T-helper 9 cell (primary cell): ENCODE measurements around the gene BNIP5.
"Not testable (repeated sequence)": the region's sequence is repeated elsewhere in the genome, so short reads cannot be mapped to it uniquely, and the experiment has no call there.

Experiments
- DNase-seq: peaks from one replicate; pipeline ENCODE4 v3.0.0-alpha.2; 2020

The BNIP5 gene

DNA sequence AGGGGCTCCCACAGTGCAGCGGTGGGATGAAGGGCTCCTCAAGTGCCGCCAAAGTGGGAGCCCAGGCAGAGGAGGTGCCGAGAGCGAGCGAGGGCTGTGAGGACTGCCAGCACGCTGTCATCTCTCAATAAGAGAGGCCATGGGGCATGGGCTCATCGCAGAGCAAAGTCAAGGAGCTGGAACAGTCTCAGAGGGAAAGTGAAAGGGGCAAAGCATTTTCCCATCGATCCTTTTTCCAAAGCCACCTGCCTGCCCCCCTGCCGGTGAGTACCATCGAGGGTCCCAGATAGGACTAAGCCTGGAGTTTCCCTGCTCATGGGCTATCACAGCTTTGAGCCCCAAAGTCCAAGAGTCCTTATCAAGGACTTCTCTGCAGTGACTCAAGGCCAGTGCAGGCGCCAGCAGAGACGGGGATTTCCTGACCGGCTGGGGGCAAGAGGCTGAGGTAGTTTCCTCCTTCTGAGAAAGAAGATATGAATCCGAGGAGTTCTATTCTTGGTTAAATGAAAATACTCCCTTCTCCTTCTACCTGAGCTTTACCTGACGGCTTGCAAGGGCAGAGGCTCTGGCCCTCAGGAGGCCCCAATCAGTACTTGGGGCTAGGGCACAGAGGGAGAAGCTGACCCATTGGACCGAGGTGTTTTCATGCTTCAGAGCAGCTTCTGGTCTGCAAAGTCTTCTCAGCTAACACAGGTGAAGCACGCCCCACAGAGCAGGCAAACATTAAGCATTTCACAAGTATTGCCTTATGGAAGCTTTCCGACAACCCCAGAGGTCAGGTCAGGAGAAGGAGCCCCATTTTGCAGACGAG is 28.2 kb upstream of the BNIP5 start:
- DNase-seq, result no peak

DNA sequence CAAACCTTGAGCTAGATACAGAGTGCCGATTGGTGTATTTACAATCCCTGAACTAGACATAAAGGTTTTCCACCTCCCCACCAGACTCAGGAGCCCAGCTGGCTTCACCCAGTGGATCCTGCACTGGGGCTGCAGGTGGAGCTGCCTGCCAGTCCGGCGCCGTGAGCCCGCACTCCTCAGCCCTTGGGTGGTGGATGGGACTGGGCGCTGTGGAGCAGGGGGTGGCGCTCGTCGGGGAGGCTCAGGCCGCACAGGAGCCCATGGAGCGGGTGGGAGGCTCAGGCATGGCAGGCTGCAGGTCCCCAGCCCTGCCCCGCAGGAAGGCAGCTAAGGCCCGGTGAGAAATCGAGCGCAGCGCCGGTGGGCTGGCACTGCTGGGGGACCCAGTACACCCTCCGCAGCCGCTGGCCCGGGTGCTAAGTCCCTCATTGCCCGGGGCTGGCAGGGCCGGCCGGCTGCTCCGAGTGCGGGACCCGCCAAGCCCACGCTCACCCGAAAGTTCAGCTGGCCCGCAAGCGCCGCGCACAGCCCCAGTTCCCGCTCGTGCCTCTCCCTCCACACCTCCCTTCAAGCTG is 27.5 kb upstream of the BNIP5 start:
- DNase-seq, result not testable (repeated sequence)

DNA sequence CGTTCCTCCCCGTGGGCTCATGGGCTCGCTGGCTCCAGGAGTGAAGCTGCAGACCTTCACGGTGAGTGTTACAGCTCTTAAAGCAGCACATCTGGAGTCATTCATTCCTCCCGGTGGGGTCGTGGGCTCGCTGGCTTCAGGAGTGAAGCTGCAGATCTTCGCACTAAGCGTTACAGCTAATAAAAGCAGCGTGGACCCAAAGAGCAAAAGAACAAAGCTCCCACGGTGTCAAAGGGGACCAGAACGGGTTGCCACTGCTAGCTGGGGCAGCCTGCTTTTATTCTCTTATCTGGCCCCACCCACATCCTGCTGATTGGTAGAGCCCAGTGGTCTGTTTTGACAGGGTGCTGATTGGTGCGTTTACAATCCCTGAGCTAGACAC is 26.7 kb upstream of the BNIP5 start:
- DNase-seq, result not testable (repeated sequence)

DNA sequence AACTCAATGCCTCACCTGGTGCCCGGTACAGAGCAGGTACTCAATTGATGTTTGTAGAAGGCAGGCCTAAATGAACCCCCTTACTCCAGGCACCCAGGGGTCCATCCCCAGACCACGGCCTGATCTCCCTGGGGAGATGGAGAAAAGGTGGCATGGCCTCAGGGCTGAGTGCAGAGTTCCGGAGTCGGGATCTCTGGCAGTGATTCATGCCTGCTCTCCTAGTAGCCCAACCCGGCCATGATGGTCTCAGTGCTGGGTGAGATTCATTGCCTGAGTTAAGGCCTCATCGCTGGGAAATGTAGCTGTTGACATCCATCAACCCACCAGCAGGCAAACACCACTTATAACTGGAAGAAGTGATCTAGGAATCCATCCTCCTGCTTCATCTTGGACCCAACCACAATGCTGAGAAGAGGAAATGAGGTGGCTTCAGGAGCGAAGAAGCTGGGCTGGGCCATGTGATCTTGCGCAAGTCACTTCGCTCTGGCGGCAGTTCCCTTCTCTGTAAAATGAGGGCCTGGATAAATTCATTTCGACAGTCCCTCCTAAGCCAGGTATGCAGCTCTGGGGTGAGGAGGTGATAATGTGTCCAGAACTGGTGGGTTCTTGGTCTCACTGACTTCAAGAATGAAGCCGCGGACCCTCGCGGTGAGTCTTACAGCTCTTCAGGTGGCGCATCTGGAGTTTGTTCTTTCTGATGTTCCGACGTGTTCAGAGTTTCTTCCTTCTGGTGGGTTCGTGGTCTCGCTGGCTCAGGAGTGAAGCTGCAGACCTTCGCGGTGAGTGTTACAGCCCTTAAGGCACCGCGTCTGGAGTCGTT is 26.1 kb upstream of the BNIP5 start:
- DNase-seq, result no peak

DNA sequence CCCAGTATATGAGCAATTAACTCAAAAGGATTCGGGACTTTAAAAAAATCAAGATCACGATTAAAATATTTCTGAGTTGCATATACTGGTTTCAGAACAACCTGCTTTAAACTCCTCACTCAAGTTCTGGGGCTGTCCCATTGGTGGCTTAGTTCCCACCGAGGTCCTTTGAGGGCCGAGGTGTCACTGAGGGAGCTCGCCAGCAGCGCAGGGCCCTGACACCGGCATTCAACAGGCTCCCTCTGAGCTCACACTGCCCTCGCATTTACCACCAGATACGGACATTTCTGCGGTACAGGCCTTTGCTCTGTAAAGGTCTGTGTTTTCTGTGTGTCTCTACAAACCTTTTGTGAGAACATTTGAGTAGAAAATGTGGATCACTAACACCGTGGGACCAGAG is 24.4 kb upstream of the BNIP5 start:
- no peak for DNase-seq

DNA sequence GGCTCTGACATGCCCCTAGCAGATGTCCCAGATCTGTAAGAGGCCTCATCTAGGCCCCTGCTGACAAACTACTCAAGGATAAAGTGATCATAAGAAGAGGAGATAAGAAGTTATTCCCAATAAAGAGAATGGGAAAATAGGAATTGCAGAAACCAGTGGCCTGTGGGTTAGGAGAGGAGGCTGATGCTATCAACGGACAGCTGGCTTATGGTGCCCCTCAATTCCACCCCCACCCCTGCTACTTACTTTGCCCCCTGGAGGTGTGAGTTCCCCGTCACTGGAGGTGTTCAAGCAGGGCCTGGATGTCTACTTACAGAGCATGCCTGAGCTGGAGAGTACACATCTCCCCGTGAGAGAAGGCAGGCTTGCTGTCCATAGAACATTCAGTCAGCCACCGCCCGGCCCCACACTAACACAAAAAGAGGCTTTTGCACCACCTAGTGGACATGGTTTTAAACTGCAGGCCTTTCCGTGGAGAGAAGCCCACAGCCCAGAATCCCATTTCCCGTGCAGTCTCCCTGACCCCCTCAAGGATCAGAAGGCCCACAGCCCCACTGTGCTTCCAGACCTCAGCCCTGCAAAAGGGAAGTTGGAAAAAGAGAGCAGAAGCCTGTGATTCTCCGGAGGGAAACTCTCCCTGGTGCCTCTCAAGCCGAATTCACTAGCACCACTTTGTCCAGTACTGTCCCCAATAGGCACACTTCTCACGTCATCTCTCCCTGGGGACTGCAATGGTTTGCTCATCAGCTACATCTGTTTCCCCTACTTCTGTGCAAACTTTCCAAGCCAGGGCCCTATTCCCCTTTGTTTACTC is 23.8 kb upstream of the BNIP5 start:
- DNase-seq, result peak; percentile 55

DNA sequence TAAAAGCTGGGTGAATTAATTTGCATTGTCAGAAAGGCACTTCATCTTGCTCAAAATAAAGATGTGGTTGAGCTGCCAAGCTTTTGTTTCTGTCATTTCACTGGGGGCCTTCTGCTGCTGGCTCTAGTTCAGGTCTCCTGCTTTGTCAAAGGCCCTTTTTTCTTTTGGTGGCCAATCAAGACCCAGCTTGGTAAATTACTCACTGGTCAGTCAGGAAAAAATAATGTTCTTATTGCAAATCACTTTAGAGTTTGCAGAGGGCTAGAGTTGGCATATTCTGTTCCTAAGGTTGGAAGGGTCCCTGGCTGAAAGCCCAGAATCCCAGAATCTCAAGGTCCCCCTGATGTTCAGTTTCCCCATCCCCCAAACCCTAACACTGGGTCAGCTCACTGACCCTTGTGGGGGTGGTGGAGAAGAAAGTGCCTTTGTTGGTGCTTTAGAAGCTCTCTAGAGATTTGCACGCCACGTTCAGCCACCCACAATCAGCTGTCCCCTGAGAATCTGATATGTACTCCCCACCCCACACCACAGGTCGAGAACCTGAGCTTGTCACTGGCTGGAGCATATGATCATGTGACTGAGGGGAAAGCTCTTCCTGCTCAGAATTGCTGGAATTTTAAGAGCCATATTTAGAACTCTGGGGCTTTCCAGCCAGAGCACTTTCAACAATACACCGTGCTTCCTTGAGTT is 21.7 kb upstream of the BNIP5 start:
- no peak for DNase-seq

DNA sequence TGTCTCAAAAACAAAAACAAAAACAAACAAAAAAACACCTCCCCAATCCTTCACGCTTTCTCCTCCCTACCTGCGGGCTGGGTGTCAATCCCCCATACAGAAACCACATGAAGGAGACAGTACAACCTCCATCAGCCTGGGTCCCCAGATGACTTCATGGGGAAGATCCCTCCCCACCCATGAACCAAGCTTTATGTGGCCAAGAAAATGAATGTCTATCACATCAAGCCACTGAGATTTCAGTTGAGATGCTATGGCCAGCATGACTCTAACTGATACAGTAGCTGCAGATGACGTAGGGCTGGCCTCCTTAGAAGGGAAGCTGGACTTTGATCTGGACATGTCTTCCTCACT is 21.2 kb upstream of the BNIP5 start:
- no peak for DNase-seq

DNA sequence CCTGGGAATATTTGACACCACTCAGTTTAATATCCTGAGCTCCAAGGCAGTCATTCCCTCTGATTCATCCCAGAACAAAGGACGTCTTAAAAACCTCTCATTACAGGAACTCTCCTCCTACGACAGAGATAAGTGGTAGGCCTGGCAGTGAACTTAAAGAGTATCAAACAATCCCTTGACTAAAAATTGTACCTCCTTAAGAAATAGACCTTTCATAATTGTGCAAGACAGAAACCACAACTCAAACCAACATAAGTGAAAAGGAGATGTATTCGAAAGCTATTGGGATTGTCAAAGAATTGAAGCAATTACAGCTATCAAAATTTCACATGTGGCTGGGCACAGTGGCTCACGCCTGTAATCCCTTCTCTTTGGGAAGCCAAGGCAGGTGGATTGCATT is 19.1 kb upstream of the BNIP5 start:
- no peak for DNase-seq

DNA sequence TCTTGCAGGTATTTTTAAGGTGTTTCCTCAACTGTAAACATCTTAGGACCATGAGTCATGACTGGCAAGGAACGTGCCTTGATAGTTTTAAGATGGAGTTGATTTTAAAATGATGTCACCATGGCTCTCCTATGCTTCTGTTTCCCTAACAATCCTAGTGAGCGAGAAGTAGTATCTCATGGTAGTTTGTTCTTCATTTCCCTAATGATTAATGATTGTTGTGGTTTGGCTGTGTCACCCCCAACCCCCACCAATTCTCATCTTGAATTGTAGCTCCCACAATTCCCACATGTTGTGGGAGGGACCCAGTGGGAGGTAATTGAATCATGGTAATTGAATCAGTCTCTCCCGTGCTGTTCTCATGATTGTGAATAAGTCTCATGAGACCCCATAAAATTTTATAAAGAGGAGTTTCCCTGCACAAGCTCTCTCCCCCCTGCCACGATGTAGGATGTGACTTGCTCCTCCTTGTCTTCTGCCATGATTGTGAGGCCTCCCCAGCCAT is 16.8 kb upstream of the BNIP5 start:
- no peak for DNase-seq

DNA sequence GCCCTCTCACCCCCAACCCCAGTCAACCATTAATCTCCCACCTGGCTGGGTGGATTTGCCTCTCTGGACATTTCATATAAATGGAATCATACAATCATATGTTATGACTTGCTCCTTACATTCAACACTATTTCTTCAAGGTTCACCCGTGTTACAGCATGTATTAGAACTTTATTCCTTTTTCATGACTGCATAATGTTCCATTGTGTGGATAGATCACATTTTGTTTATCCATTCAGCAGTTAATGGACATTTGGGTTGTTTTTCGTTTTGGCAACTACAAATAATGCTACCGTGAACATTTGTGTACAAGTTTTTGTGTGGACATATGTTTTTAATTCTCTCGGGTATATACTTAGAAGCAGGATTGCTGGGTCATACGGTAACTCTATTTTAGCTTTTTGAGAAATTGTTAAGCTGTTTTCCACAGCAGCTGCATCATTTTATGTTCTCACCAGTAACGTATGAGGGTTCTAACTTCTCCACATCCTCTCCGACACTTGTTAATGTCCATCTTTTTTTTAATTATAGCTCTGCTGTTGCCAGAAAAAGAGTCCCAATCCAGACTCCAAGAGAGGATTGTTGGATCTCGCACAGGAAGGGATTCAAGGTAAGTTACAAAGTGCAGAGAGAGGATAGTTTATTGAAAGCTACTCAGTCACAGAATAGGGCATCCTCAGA is 15.9 kb upstream of the BNIP5 start:
- no peak for DNase-seq

DNA sequence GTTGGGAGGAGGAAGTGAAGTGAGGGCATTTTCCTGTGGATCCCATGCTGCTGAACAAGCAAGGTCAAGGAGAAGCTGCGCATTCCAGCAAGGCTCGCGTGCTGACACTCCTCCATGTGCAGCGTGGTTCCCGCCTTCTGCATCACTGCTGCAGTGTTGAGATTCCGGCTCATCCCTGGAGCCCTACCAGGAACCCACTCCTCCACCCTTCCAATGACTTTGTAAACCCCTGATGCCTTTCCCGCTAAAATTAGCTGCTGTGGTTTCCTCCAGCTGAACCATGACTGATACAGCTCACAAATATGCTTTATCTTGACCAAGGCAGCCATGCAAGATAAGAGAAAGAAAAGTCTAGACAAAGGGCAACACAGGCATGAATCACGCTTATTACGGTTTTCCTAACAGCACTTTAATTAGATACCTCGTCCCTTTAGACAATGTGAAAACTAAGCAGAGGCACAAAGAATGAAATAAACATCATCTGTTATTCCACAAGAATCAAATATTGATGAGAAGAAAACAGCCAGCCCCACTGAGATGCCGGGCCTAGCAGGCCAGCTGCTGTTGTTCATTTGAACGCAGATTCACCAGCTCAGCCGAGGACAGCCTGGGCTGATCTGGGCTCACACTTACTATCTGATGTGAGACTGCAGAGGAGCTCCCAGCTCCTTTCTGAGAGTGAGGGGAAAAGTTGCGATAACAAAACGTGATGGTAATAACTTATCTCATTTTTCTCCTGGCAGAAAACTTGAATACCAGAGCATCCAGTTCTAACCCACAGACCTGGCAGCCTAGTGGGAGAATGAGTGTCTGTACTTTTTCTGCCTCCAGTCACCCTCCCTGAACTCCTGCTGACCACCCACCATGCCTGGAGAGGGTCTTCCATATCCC is 14.2 kb upstream of the BNIP5 start:
- no peak for DNase-seq

DNA sequence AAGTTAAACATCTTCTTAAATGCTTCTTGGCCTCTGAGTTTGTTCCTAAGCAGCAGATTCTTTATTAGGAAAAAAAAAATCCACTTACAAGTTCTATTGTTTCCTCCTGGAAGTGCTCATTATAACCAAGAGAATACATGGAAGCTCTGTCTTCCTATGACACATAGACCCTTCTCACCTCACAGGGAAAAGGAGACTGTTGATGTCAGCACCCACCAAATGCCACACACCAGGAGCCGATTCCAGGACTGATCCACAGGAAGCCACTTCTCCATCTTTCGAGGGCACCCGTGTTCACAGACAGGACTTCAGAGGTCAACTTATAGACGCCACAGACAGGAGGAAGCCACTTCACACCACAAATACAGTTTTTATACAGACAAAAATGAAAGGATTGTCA is 13.4 kb upstream of the BNIP5 start:
- DNase-seq, result no peak

DNA sequence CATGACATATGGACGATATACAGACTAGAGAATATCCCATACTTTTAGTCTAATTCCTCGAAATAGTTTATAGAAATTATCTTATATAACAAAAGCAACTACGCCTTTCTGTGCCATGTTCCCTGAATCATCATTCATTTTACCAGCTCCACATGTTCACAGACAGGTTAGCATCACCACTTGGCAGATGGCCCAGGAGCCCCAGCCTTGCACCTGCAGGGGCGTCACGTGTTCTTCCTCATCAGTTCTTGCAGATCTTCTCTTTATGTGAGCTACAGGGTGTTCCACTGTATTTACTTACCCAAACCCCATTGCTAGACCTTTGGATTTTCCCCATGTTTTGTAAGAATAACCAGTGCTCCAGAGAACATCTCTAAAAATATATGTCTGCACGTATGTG is 12.6 kb upstream of the BNIP5 start:
- no peak for DNase-seq

DNA sequence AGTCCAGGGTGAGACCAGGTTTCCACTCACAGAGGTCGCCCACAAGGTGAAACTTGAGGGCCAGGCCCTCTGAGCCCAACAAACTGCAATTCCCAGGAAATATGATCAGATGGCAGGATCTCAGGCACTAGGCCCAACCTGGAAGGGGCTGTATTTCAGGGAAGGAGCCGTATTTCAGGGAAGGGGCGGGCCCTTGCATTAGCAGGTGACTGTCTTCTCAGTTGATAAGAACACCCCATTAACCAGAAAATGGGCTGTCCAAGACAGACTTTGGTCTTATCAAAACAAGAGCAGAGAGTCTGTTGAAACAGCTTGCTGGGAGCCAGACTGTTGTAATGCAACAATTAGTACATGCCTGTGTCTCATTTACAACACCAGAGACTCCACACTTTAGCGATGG is 10.9 kb upstream of the BNIP5 start:
- DNase-seq, result no peak

DNA sequence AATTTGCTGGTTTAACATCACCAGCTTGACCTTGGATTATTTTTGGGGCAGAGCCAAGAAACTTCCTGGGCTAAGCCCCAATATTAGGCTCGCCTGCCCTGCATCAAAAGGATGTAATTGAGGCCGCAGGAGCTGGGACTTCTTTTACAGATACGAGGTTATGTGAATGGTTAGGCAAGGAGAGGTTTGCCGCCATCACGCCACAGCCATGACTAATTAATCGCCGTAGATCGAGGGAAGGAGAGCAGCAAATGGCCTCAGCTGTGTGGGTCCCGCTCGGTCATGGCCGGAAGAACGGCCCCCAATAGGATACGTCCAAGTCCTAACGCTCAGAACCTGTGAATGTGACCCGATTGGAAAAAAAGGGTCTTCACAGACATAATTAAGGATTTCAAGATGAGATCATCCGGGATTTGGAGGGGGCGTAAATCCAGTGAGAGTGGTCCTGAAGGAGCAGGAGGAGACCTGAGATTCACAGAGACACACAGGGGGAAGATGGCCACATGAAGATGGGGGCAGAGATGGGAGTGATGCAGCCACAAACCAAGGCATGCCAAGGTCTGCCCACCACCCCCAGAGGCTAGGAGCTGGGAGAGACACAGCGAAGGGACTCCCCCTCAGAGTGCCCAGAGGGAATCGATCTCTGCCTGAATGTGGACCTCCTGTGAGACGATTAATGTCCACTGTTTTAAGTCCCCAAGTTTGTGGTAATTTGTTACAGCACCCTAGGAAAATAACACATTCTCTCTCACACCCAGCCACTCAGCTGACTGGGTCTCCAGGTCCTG is 10.0 kb upstream of the BNIP5 start:
- no peak for DNase-seq

DNA sequence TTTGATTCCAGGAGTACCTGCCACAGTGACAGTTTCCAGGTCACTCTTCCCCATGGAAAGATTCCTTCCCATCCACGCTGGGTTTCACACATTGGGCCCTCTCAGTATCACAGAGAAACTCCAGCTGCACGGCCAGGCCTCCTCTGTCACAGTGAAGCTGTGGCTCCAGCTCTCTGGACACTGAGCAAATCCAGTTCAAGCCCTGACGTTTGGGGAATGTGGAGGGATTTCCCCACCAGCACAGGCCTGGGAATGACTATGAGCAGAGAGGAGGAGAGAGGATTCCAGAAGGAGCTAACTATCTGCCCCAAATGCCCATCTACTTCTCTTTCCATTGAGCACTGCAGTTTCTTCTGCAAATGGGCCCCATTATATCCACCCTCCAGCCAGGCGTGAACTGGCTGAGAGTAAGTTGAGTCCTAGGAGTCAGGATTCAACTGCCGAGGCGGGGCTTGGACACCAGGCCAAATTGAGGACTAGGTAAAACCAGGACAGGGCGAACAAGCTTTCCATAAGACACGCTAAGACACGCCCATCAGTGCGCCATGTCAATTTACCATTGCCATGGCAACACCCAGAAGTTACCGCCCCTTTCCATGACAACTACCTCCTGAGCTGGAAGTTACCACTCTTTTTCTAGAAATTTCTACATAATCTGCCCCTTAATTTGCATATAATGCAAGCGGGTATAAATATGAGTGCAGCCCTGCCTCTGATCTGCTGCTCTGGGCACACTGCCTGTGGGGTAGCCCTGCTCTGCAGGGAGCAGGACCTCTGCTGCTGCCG is 9.2 kb upstream of the BNIP5 start:
- DNase-seq, result no peak

DNA sequence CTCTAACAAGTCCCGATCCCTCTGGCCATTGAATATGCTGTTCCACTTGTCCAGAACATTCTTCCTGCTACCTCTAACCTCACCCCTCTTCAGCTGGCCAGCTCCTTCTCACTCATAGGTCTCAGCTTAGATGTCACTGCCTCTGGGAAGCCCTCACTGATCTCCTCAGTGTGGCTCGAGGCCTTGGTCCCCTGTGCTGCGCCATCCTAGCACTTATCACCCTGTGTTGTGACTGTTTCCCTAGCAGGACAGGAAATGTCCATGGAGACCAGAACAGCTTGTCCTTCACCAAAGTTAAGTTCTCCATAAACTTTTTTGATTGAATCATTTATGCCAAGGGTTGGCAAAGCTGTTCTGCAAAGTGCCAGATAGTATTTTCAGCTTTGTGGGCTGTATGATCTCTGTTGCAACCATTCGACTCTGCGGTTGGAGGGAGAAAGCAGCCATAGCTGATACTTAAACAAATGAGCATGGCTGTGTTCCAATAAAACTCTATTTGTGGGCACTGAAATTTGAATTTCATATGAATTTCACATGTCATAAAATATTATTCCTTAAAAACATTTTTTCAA is 6.5 kb upstream of the BNIP5 start:
- DNase-seq, result no peak
